AG04449 (cell line): Measurements from ENCODE around the gene MAPKBP1.

ENCODE experiments used
- CTCF ChIA-PET: fragments of 350-600 bp; formaldehyde crosslinking; extraction: SDS; loops from one replicate; lab custom pipeline; 2021; ENCODE audit warnings: antibody characterized with exemption; lab: Yijun Ruan, JAX
- POLR2A ChIA-PET: fragments of 400-600, 350-600 bp; formaldehyde crosslinking; extraction: SDS; loops from one replicate; lab custom pipeline; 2020; ENCODE audit warnings: antibody characterized with exemption, inconsistent platforms; lab: Yijun Ruan, JAX
- DNase-seq: peaks from one replicate; pipeline ENCODE4 v3.0.0-alpha.2; 2010; ENCODE audit warnings: low read depth, low spot score
- H3K4me3 ChIP-seq: 2 replicates; pipeline ENCODE4 v1.5.1; 2011; ENCODE audit warnings: low read depth, mild to moderate bottlenecking, control low read depth, low read length
- CTCF ChIP-seq: IDR thresholded peaks from one replicate; pipeline ENCODE4 v1.5.1; 2011; ENCODE audit warnings: mild to moderate bottlenecking, moderate library complexity, low read length, control low read depth, inconsistent platforms; ENCODE audit not compliant: insufficient read depth; ENCODE audit errors: missing control alignments

Gene MAPKBP1

GRCh38 chr15:41825145-41825544 is 50.9 kb downstream of the MAPKBP1 start:
- no peak for TF ChIP-seq CTCF
- no peak for DNase-seq
- ChIA-PET POLR2A (no interaction called here), CTCF (interaction anchor here (1.1 to 9.2 kb wide), 3 partner anchors 11 to 51 kb away, joined by 3 to 98 read pairs (median 24); partner anchors contain the start of gene MAPKBP1)
- H3K4me3 ChIP-seq, result no peak overlapping the region

GRCh38 chr15:41825572-41826535 is 51.6 kb downstream of the MAPKBP1 start:
- ChIA-PET CTCF (interaction anchor here (1.7 to 9.2 kb wide), 3 partner anchors 8 to 52 kb away, joined by 4 to 98 read pairs (median 24); partner anchors contain the start of gene MAPKBP1), POLR2A (no interaction called here)
- no peak overlapping the region for H3K4me3 ChIP-seq
- no peak for TF ChIP-seq CTCF
- DNase-seq, result no peak

- POLR2A ChIA-PET, result no interaction called here
Observed at GRCh38 chr15:41827290-41827879, 53.1 kb downstream of the MAPKBP1 start.

GRCh38 chr15:41827880-41828806 is 53.9 kb downstream of the MAPKBP1 start, which contains the start of gene JMJD7:
TSS of gene JMJD7 (plus strand) at chr15:41828092. CDS start at chr15:41828125, 33 bp downstream.
- H3K4me3 ChIP-seq, result peak within 1 kb of the TSS; percentile 93
- ChIA-PET POLR2A (no interaction called here), CTCF (interaction anchor here (0.9 to 9.2 kb wide), 3 partner anchors 17 to 79 kb away, joined by 3 to 98 read pairs (median 5); no protein-coding TSS in a partner anchor)
- TF ChIP-seq CTCF, result no peak
- DNase-seq, result peak; percentile 17

More at GRCh38 chr15:41827290-41827879, 53.1 kb downstream of the MAPKBP1 start:
- H3K4me3 ChIP-seq, result peak overlapping the region; percentile 93
- no peak for DNase-seq
- no peak for TF ChIP-seq CTCF
- CTCF ChIA-PET, result interaction anchor here (1.1 to 9.2 kb wide), 4 partner anchors 9 to 77 kb away, joined by 3 to 98 read pairs (median 14); partner anchors contain the start of gene MAPKBP1

- POLR2A ChIA-PET, result no interaction called here
- peak overlapping the region; percentile 93 for H3K4me3 ChIP-seq
- CTCF ChIA-PET, result interaction anchor here (0.9 kb wide), 1 partner anchor 78 kb away, joined by 5 read pairs; no protein-coding TSS in a partner anchor
- no peak for TF ChIP-seq CTCF
- no peak for DNase-seq
Observed at GRCh38 chr15:41828807-41829141, 54.5 kb downstream of the MAPKBP1 start.
